ENCODE results near the gene VPS52.

- no peak for TF ChIP-seq CTCF (conservative IDR thresholded peaks at IDR 0.05)
- no peak for TF ChIP-seq EZH2 (IDR thresholded peaks at IDR 0.05; ENCODE audit: low read depth)
These were observed 22.5 kb downstream of the VPS52 start for GRCh38 chr6:33248932-33249731.
